Stimulated activated memory B cell treated with anti-CD40 and anti-IgM and Interleukin-4, amounts not matched to agents 10 μg/mL and 1 μg/mL and 100 μg/mL, for 72 hours (primary cell): ENCODE data around the gene PUS1.

ENCODE experiments used
- ATAC-seq: fragments of 150-1000 bp; cut with Tn5 transposase; 2 replicates; pipeline ENCODE4 v1.10.0; 2021
- H3K27ac Mint-ChIP-seq: one replicate; pipeline ENCODE4 v1.8.0; 2022; ENCODE audit warnings: mild to moderate bottlenecking, mixed read lengths
- H3K27me3 Mint-ChIP-seq: one replicate; pipeline ENCODE4 v1.8.0; 2022; ENCODE audit warnings: mixed read lengths
- H3K36me3 Mint-ChIP-seq: one replicate; pipeline ENCODE4 v1.8.0; 2022; ENCODE audit warnings: mixed read lengths
- H3K4me1 Mint-ChIP-seq: one replicate; pipeline ENCODE4 v1.8.0; 2022; ENCODE audit warnings: mixed read lengths
- H3K4me3 Mint-ChIP-seq: one replicate; pipeline ENCODE4 v1.8.0; 2022; ENCODE audit warnings: mild to moderate bottlenecking, moderate library complexity, mixed read lengths
- H3K9me3 Mint-ChIP-seq: one replicate; pipeline ENCODE4 v1.8.0; 2022; ENCODE audit warnings: mixed read lengths

Gene PUS1

GRCh38 chr12:131909752-131910219 is 19.3 kb upstream of the PUS1 start:
- H3K4me3 Mint-ChIP-seq = no peak overlapping the region
- H3K9me3 Mint-ChIP-seq = no peaks in the 10 kb centered on the region
- peaks cover 24% of the 10 kb centered on the region for H3K36me3 Mint-ChIP-seq
- no peak overlapping the region for H3K27ac Mint-ChIP-seq
- no peaks in the 10 kb centered on the region for H3K27me3 Mint-ChIP-seq
- no peak for ATAC-seq
- H3K4me1 Mint-ChIP-seq = peaks cover 8% of the 10 kb centered on the region

- Mint-ChIP-seq H3K27me3 (no peaks in the 10 kb centered on the region), H3K4me1 (peaks cover 3% of the 10 kb centered on the region), H3K27ac (no peak overlapping the region), H3K9me3 (no peaks in the 10 kb centered on the region), H3K36me3 (peaks cover 31% of the 10 kb centered on the region), H3K4me3 (no peak overlapping the region)
- ATAC-seq = no peak
These were observed 18.6 kb upstream of the PUS1 start for GRCh38 chr12:131910302-131911027.

GRCh38 chr12:131911028-131911650 is 17.9 kb upstream of the PUS1 start:
- peaks cover 31% of the 10 kb centered on the region for H3K36me3 Mint-ChIP-seq
- no peak overlapping the region for H3K4me3 Mint-ChIP-seq
- H3K9me3 Mint-ChIP-seq = no peaks in the 10 kb centered on the region

GRCh38 chr12:131911851-131912477 is 17.1 kb upstream of the PUS1 start:
- H3K27ac Mint-ChIP-seq = no peak overlapping the region

More at GRCh38 chr12:131911028-131911650, 17.9 kb upstream of the PUS1 start:
- no peak for ATAC-seq
- Mint-ChIP-seq H3K4me1 (no peaks in the 10 kb centered on the region), H3K27me3 (no peaks in the 10 kb centered on the region), H3K27ac (no peak overlapping the region)

GRCh38 chr12:131912518-131913274 is 16.4 kb upstream of the PUS1 start:
- no peaks in the 10 kb centered on the region for H3K27me3 Mint-ChIP-seq
- no peak for ATAC-seq

More at GRCh38 chr12:131911851-131912477, 17.1 kb upstream of the PUS1 start:
- Mint-ChIP-seq H3K27me3 (no peaks in the 10 kb centered on the region), H3K4me3 (no peak overlapping the region), H3K9me3 (no peaks in the 10 kb centered on the region), H3K4me1 (no peaks in the 10 kb centered on the region), H3K36me3 (peaks cover 38% of the 10 kb centered on the region)
- ATAC-seq = no peak

GRCh38 chr12:131913666-131914065 is 15.4 kb upstream of the PUS1 start:
- Mint-ChIP-seq H3K27me3 (no peaks in the 10 kb centered on the region), H3K36me3 (peaks cover 37% of the 10 kb centered on the region), H3K27ac (no peak overlapping the region), H3K4me1 (no peaks in the 10 kb centered on the region), H3K9me3 (no peaks in the 10 kb centered on the region), H3K4me3 (no peak overlapping the region)
- ATAC-seq = no peak

More at GRCh38 chr12:131912518-131913274, 16.4 kb upstream of the PUS1 start:
- H3K9me3 Mint-ChIP-seq = no peaks in the 10 kb centered on the region
- no peak overlapping the region for H3K4me3 Mint-ChIP-seq
- peaks cover 38% of the 10 kb centered on the region for H3K36me3 Mint-ChIP-seq
- no peaks in the 10 kb centered on the region for H3K4me1 Mint-ChIP-seq
- H3K27ac Mint-ChIP-seq = no peak overlapping the region

GRCh38 chr12:131914179-131914702 is 14.8 kb upstream of the PUS1 start:
- no peaks in the 10 kb centered on the region for H3K4me1 Mint-ChIP-seq
- H3K9me3 Mint-ChIP-seq = no peaks in the 10 kb centered on the region
- no peak overlapping the region for H3K4me3 Mint-ChIP-seq
- peaks cover 33% of the 10 kb centered on the region for H3K36me3 Mint-ChIP-seq
- no peak overlapping the region for H3K27ac Mint-ChIP-seq
- no peaks in the 10 kb centered on the region for H3K27me3 Mint-ChIP-seq
- ATAC-seq = no peak

- peaks cover 33% of the 10 kb centered on the region for H3K36me3 Mint-ChIP-seq
- H3K4me3 Mint-ChIP-seq = no peak overlapping the region
- no peak for ATAC-seq
- no peaks in the 10 kb centered on the region for H3K27me3 Mint-ChIP-seq
- H3K4me1 Mint-ChIP-seq = no peaks in the 10 kb centered on the region
- no peaks in the 10 kb centered on the region for H3K9me3 Mint-ChIP-seq
- H3K27ac Mint-ChIP-seq = no peak overlapping the region
These were observed 13.9 kb upstream of the PUS1 start for GRCh38 chr12:131915000-131915689.

- no peak for ATAC-seq
- Mint-ChIP-seq H3K4me3 (no peak overlapping the region), H3K27me3 (no peaks in the 10 kb centered on the region), H3K36me3 (peaks cover 38% of the 10 kb centered on the region), H3K4me1 (no peaks in the 10 kb centered on the region), H3K9me3 (no peaks in the 10 kb centered on the region), H3K27ac (no peak overlapping the region)
These were observed 13.3 kb upstream of the PUS1 start for GRCh38 chr12:131915823-131916222.

GRCh38 chr12:131916306-131917138 is 12.6 kb upstream of the PUS1 start:
- ATAC-seq = no peak
- no peak overlapping the region for H3K27ac Mint-ChIP-seq
- peaks cover 38% of the 10 kb centered on the region for H3K36me3 Mint-ChIP-seq
- H3K27me3 Mint-ChIP-seq = no peaks in the 10 kb centered on the region
- no peaks in the 10 kb centered on the region for H3K4me1 Mint-ChIP-seq
- H3K9me3 Mint-ChIP-seq = no peaks in the 10 kb centered on the region
- no peak overlapping the region for H3K4me3 Mint-ChIP-seq

- no peaks in the 10 kb centered on the region for H3K9me3 Mint-ChIP-seq
- no peak overlapping the region for H3K27ac Mint-ChIP-seq
- H3K27me3 Mint-ChIP-seq = no peaks in the 10 kb centered on the region
- no peaks in the 10 kb centered on the region for H3K4me1 Mint-ChIP-seq
- ATAC-seq = no peak
- H3K36me3 Mint-ChIP-seq = peaks cover 33% of the 10 kb centered on the region
- H3K4me3 Mint-ChIP-seq = no peak overlapping the region
These were observed 11.9 kb upstream of the PUS1 start for GRCh38 chr12:131917139-131917710.

- H3K4me3 Mint-ChIP-seq = no peak overlapping the region
- H3K27ac Mint-ChIP-seq = no peak overlapping the region
- peaks cover 27% of the 10 kb centered on the region for H3K36me3 Mint-ChIP-seq
- no peak for ATAC-seq
- H3K9me3 Mint-ChIP-seq = no peaks in the 10 kb centered on the region
- H3K4me1 Mint-ChIP-seq = peaks cover 5% of the 10 kb centered on the region
- no peaks in the 10 kb centered on the region for H3K27me3 Mint-ChIP-seq
These were observed 11.3 kb upstream of the PUS1 start for GRCh38 chr12:131917711-131918306.

- ATAC-seq = peak; percentile 84
- Mint-ChIP-seq H3K9me3 (no peaks in the 10 kb centered on the region), H3K27ac (no peak overlapping the region), H3K4me3 (no peak overlapping the region), H3K4me1 (peaks cover 11% of the 10 kb centered on the region), H3K36me3 (peaks cover 26% of the 10 kb centered on the region), H3K27me3 (no peaks in the 10 kb centered on the region)
These were observed 10.6 kb upstream of the PUS1 start for GRCh38 chr12:131918311-131919050.
